Keratinocyte (primary cell): ENCODE data around the gene MPP1. TPM values are rescaled to one million over a fixed set of nuclear protein-coding genes. Genes with fewer than 3 reads are reported as not detected.
"Not testable (repeated sequence)": the region's sequence is repeated elsewhere in the genome, so short reads cannot be mapped to it uniquely, and the experiment has no call there.

Source experiments
- DNase-seq: peaks from one replicate; pipeline ENCODE4 v3.0.0-alpha.2; 2011; ENCODE audit warnings: low read depth, missing footprints, low spot score
- FAIRE-seq: peaks from 2 replicates; lab custom pipeline; 2011; peaks lifted over from hg19 to GRCh38; lab: Jason Lieb, UNC
- H2AFZ ChIP-seq: 2 replicates; pipeline ENCODE4 v1.6.0; 2012; ENCODE audit warnings: low read length, control low read depth, inconsistent platforms; ENCODE audit not compliant: control insufficient read depth
- H3K27ac ChIP-seq: 2 replicates; pipeline ENCODE4 v1.5.1; 2011; ENCODE audit warnings: low read length; ENCODE audit not compliant: control insufficient read depth, insufficient read depth
- H3K27me3 ChIP-seq: 3 replicates; pipeline ENCODE4 v1.6.0; 2011; ENCODE audit warnings: low read length; ENCODE audit not compliant: control insufficient read depth, insufficient read depth; ENCODE audit errors: extremely low read depth
- H3K36me3 ChIP-seq, 2 experiments: 2 replicates in 1 of 2; 3 replicates in 1 of 2; pipeline ENCODE4 v1.5.1; 2011; ENCODE audit warnings: low read length in 2 of 2, mild to moderate bottlenecking in 1 of 2; ENCODE audit not compliant: control insufficient read depth in 2 of 2, insufficient read depth in 2 of 2; ENCODE audit errors: extremely low read depth in 1 of 2
- H3K4me1 ChIP-seq: 3 replicates; pipeline ENCODE4 v1.5.1; 2011; ENCODE audit warnings: low read length; ENCODE audit not compliant: control insufficient read depth, insufficient read depth; ENCODE audit errors: extremely low read depth
- H3K4me2 ChIP-seq: 3 replicates; pipeline ENCODE4 v1.6.0; 2011; ENCODE audit warnings: low read depth, low read length; ENCODE audit not compliant: control insufficient read depth, insufficient read depth; ENCODE audit errors: extremely low read depth
- H3K4me3 ChIP-seq, 3 experiments: fragments of 200-600 bp in 1 of 3; sonication (generic) in 1 of 3; 2 replicates in 2 of 3; 3 replicates in 1 of 3; pipeline ENCODE4 v1.5.1; 2011 to 2016; ENCODE audit warnings: low read length in 3 of 3, mild to moderate bottlenecking in 3 of 3, control low read depth in 2 of 3, inconsistent platforms in 1 of 3, low read depth in 1 of 3, mixed read lengths in 1 of 3, mixed run types in 1 of 3, moderate library complexity in 1 of 3; ENCODE audit not compliant: control insufficient read depth in 2 of 3, insufficient read depth in 2 of 3; ENCODE audit errors: extremely low read depth in 1 of 3
- H3K79me2 ChIP-seq: 2 replicates; pipeline ENCODE4 v1.6.0; 2012; ENCODE audit warnings: low read length; ENCODE audit not compliant: control insufficient read depth, insufficient read depth
- H3K9ac ChIP-seq: 3 replicates; pipeline ENCODE4 v1.6.0; 2011; ENCODE audit warnings: low read length; ENCODE audit not compliant: control insufficient read depth, insufficient read depth; ENCODE audit errors: extremely low read depth
- H3K9me1 ChIP-seq: 3 replicates; pipeline ENCODE4 v1.6.0; 2011; ENCODE audit warnings: low read length; ENCODE audit not compliant: control insufficient read depth, insufficient read depth; ENCODE audit errors: extremely low read depth
- H3K9me3 ChIP-seq: 2 replicates; pipeline ENCODE4 v1.5.1; 2012; ENCODE audit warnings: low read depth, low read length; ENCODE audit not compliant: control insufficient read depth
- H4K20me1 ChIP-seq: 3 replicates; pipeline ENCODE4 v1.6.0; 2011; ENCODE audit warnings: low read length; ENCODE audit not compliant: control insufficient read depth, insufficient read depth; ENCODE audit errors: extremely low read depth
- EZH2 ChIP-seq: IDR thresholded peaks from one replicate; pipeline ENCODE4 v1.6.1; 2012; ENCODE audit warnings: inconsistent platforms, mild to moderate bottlenecking, low read length, moderate library complexity
- dilution Hi-C: fragments of 300-500 bp; cut with MboI; formaldehyde crosslinking; loops from one replicate; pipeline ENCODE4 v1.7.0; 2020; ENCODE audit warnings: low sequenced_read_pairs; ENCODE audit not compliant: extremely low pct_ligation_motif_present
- polyA plus RNA-seq, 5 experiments: library from polyadenylated mRNA; depleted of rRNA in 3 of 5; stranded (reverse) in 3 of 5; stranded (forward) in 1 of 5; unstranded in 1 of 5; fragments of >200 nt; gene quantifications; 1 replicate in 1 of 5; 2 replicates in 3 of 5; 3 replicates in 1 of 5; pipeline versions ENCODE4 v1.2.1 to v1.2.3, GENCODE V29; 2011 to 2012; ENCODE audit warnings: missing spikeins in 2 of 5, low read depth in 1 of 5, low replicate concordance in 1 of 5
- TF ChIP-seq, protein P1 (sequence below), 3 experiments: IDR thresholded peaks in 1 of 3; conservative IDR thresholded peaks in 1 of 3; optimal IDR thresholded peaks in 1 of 3; 2 replicates in 2 of 3; 3 replicates in 1 of 3; pipeline versions ENCODE3 to v1.5.1; 2011; ENCODE audit warnings: low read length in 3 of 3, mild to moderate bottlenecking in 3 of 3, moderate library complexity in 2 of 3, control low read depth in 1 of 3, inconsistent platforms in 1 of 3; ENCODE audit not compliant: insufficient read depth in 2 of 3; ENCODE audit errors: extremely low read depth in 1 of 3

MPP1 gene
- polyA plus RNA-seq, 1 donor (not counting 4 experiments of a cell fraction or from before 2014, with no cell fraction given): 4.9 TPM

DNA sequence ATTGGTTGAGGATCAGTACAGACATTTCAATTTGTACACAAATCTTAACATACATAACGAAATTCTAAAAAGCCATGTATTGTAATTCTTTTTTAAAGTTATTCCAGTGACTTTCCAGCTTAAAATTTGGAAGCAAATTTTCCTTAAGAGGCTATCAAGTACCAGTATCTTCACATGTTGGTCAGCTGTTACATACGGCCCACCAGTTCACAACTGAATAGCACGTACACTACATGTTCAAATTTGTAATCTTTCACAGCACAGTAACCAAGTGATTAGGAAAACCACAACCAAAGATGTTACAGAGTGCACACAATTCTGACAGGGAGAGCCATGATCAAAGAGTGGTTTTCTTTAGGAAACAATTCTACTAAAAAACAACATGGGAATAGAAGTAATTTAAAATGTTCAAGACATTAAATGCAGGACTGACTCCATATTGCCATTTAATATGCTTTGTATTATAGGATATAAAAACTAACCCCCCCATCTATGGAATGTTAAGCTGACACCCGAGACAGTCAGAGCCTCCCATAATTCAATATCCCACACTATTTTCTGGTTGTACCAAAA is 11.1 kb upstream of the MPP1 start:
- dilution Hi-C loops, H4K20me1 ChIP-seq, H3K36me3 ChIP-seq, DNase-seq, H3K9me1 ChIP-seq, H3K27me3 ChIP-seq, H3K4me3 ChIP-seq, H3K79me2 ChIP-seq, H3K4me2 ChIP-seq, FAIRE-seq, H3K9me3 ChIP-seq, H3K9ac ChIP-seq, H2AFZ ChIP-seq, H3K4me1 ChIP-seq, H3K27ac ChIP-seq: not testable (repeated sequence)

DNA sequence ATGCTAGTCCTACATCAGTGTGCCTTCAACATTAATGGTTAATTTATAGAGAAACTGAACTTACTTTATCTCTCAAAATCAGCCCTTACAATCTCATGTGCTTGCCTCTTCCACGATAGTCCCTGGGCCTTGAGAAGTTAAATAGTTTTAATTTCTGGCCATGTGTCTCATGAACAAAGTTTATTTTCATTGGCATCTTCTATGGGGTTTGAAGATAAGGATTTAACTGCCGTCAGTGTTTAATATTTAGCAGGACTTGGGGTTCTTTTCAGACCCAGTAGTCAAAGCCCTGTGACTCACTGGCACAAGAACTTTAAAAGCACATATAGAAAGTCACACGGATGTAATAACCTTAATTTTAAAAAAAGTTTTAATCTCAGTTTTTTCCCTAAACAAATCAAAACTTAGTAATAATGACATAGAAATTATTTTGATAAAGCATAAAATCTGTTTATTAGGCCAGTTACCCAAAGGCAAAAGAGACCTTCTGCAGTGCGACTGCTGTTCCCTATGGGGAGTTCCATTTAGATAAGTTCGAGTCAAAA is 10.1 kb upstream of the MPP1 start:
- no peak overlapping the region for H2AFZ ChIP-seq
- H3K27ac ChIP-seq: no peak overlapping the region
- no peak overlapping the region for H3K4me2 ChIP-seq
- no peak overlapping the region for H3K4me3 ChIP-seq
- H3K27me3 ChIP-seq: no peaks in the 10 kb centered on the region
- no peaks in the 10 kb centered on the region for H3K79me2 ChIP-seq
- no peaks in the 10 kb centered on the region for H3K4me1 ChIP-seq
- no peak for FAIRE-seq
- no peak for TF ChIP-seq EZH2
- TF ChIP-seq, protein P1, sequence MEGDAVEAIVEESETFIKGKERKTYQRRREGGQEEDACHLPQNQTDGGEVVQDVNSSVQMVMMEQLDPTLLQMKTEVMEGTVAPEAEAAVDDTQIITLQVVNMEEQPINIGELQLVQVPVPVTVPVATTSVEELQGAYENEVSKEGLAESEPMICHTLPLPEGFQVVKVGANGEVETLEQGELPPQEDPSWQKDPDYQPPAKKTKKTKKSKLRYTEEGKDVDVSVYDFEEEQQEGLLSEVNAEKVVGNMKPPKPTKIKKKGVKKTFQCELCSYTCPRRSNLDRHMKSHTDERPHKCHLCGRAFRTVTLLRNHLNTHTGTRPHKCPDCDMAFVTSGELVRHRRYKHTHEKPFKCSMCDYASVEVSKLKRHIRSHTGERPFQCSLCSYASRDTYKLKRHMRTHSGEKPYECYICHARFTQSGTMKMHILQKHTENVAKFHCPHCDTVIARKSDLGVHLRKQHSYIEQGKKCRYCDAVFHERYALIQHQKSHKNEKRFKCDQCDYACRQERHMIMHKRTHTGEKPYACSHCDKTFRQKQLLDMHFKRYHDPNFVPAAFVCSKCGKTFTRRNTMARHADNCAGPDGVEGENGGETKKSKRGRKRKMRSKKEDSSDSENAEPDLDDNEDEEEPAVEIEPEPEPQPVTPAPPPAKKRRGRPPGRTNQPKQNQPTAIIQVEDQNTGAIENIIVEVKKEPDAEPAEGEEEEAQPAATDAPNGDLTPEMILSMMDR (optimal IDR thresholded peaks at IDR 0.05 in 1 of 3, IDR thresholded peaks at IDR 0.05 in 1 of 3, conservative IDR thresholded peaks at IDR 0.05 in 1 of 3; ENCODE audit: extremely low read depth in 1 of 3, insufficient read depth in 2 of 3, low read length in 3 of 3): no peak
- no peak for DNase-seq
- H4K20me1 ChIP-seq: no peaks in the 10 kb centered on the region
- H3K36me3 ChIP-seq: no peaks in the 10 kb centered on the region
- no peaks in the 10 kb centered on the region for H3K9me1 ChIP-seq
- H3K9me3 ChIP-seq: no peaks in the 10 kb centered on the region
- no peak overlapping the region for H3K9ac ChIP-seq
- dilution Hi-C loops: no loop called here

DNA sequence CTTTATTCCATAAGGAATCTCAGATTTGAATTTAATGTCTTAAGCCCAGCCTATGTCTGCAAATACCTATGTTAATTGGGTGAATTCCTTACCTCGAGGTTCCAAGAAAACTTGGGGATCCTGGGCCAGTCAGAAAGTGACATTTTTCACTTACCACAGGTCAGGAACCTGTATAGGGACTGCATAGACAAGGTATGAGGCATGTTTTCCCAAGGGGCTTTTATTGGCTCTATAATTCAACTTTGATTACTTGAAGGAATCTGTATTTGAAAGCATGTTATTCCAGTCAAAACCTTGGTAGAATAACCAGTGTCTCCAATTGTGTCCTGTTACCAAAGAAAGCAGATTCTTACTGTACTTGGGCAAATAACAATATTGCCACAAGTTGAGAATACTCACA is 8.5 kb upstream of the MPP1 start:
- Histone ChIP-seq H3K9me1 (no peaks in the 10 kb centered on the region), H3K4me1 (no peaks in the 10 kb centered on the region), H4K20me1 (no peaks in the 10 kb centered on the region), H3K27ac (no peak overlapping the region), H3K27me3 (no peaks in the 10 kb centered on the region), H3K4me2 (no peak overlapping the region), H3K4me3 (no peak overlapping the region), H3K9ac (no peak overlapping the region), H3K9me3 (no peaks in the 10 kb centered on the region), H2AFZ (no peak overlapping the region), H3K36me3 (no peaks in the 10 kb centered on the region), H3K79me2 (no peaks in the 10 kb centered on the region)
- TF ChIP-seq, protein P1 (optimal IDR thresholded peaks at IDR 0.05 in 1 of 3, IDR thresholded peaks at IDR 0.05 in 1 of 3, conservative IDR thresholded peaks at IDR 0.05 in 1 of 3; ENCODE audit: extremely low read depth in 1 of 3, insufficient read depth in 2 of 3, low read length in 3 of 3): no peak
- no peak for TF ChIP-seq EZH2
- DNase-seq (no peak), FAIRE-seq (no peak)
- dilution Hi-C loops: no loop called here
